ENCODE data around the gene TIMELESS. TPM values are rescaled to one million over a fixed set of nuclear protein-coding genes. Genes with fewer than 3 reads are reported as not detected.

The TIMELESS gene
- total and polyA plus RNA-seq, 2 experiments from 2014 or later, result 28.7 to 54.8 TPM

GRCh38 chr12:56366948-56367347 is 82.3 kb downstream of the TIMELESS start (continued):
- no peak for TF ChIP-seq REST (IDR thresholded peaks at IDR 0.05; ENCODE audit: unreplicated experiment)
- TF ChIP-seq POLR2AphosphoS5 (IDR thresholded peaks at IDR 0.05; ENCODE audit: low read depth), result no peak
- TF ChIP-seq CREB1 (CRISPR knock-in tag; IDR thresholded peaks at IDR 0.05; ENCODE audit: low read depth), result no peak
- TF ChIP-seq EZH2phosphoT487 (IDR thresholded peaks at IDR 0.05; ENCODE audit: unreplicated experiment), result no peak

Other genes with a start within 250 kb of the TIMELESS start
- 68.2 and 77.1 TPM in 2 replicates for gene RNF41, start 227.5 kb downstream of the TIMELESS start, total RNA-seq (2014; rRNA removed; shearing (Covaris generic))
- gene RNF41, start 227.5 kb downstream of the TIMELESS start, polyA plus RNA-seq (2016; fragmentation: Nextera tagmentation; extraction: Ambion mirVana), result 14.8 and 15.3 TPM in 2 replicates
- 25.5 and 31.6 TPM in 2 replicates for gene NABP2, start 225.1 kb downstream of the TIMELESS start, total RNA-seq (2014; rRNA removed; shearing (Covaris generic))
- 24.9 and 27.8 TPM in 2 replicates for gene NABP2, start 225.1 kb downstream of the TIMELESS start, polyA plus RNA-seq (2016; fragmentation: Nextera tagmentation; extraction: Ambion mirVana)
- 0.59 and 4.5 TPM in 2 replicates for gene SLC39A5, start 219.4 kb downstream of the TIMELESS start, total RNA-seq (2014; rRNA removed; shearing (Covaris generic))
- 0.29 and 0.63 TPM in 2 replicates for gene SLC39A5, start 219.4 kb downstream of the TIMELESS start, polyA plus RNA-seq (2016; fragmentation: Nextera tagmentation; extraction: Ambion mirVana)
- gene ANKRD52, start 191.0 kb downstream of the TIMELESS start, total RNA-seq (2014; rRNA removed; shearing (Covaris generic)), result 25.2 and 25.6 TPM in 2 replicates
- gene ANKRD52, start 191.0 kb downstream of the TIMELESS start, polyA plus RNA-seq (2016; fragmentation: Nextera tagmentation; extraction: Ambion mirVana), result 16.2 and 20.3 TPM in 2 replicates
- 15.2 and 17.8 TPM in 2 replicates for gene COQ10A, start 182.5 kb downstream of the TIMELESS start, total RNA-seq (2014; rRNA removed; shearing (Covaris generic))
- gene COQ10A, start 182.5 kb downstream of the TIMELESS start, polyA plus RNA-seq (2016; fragmentation: Nextera tagmentation; extraction: Ambion mirVana), result 12.0 and 12.8 TPM in 2 replicates
- gene CS, start 149.1 kb downstream of the TIMELESS start, total RNA-seq (2014; rRNA removed; shearing (Covaris generic)), result 163 and 166 TPM in 2 replicates
- 54.5 and 63.3 TPM in 2 replicates for gene CS, start 149.1 kb downstream of the TIMELESS start, polyA plus RNA-seq (2016; fragmentation: Nextera tagmentation; extraction: Ambion mirVana)
- gene CNPY2, start 133.4 kb downstream of the TIMELESS start, total RNA-seq (2014; rRNA removed; shearing (Covaris generic)), result 107 and 119 TPM in 2 replicates
- gene CNPY2, start 133.4 kb downstream of the TIMELESS start, polyA plus RNA-seq (2016; fragmentation: Nextera tagmentation; extraction: Ambion mirVana), result 316 and 317 TPM in 2 replicates
- gene PAN2, start 115.4 kb downstream of the TIMELESS start, total RNA-seq (2014; rRNA removed; shearing (Covaris generic)), result 27.2 and 35.7 TPM in 2 replicates
- gene PAN2, start 115.4 kb downstream of the TIMELESS start, polyA plus RNA-seq (2016; fragmentation: Nextera tagmentation; extraction: Ambion mirVana), result 9.1 and 11.5 TPM in 2 replicates
- gene IL23A, start 110.5 kb downstream of the TIMELESS start, total RNA-seq (2014; rRNA removed; shearing (Covaris generic)), result 2.5 and 3.2 TPM in 2 replicates
- 8.0 and 9.3 TPM in 2 replicates for gene IL23A, start 110.5 kb downstream of the TIMELESS start, polyA plus RNA-seq (2016; fragmentation: Nextera tagmentation; extraction: Ambion mirVana)
- 60.6 and 67.9 TPM in 2 replicates for gene STAT2, start 89.3 kb downstream of the TIMELESS start, total RNA-seq (2014; rRNA removed; shearing (Covaris generic))
- gene STAT2, start 89.3 kb downstream of the TIMELESS start, polyA plus RNA-seq (2016; fragmentation: Nextera tagmentation; extraction: Ambion mirVana), result 15.6 and 16.7 TPM in 2 replicates
- gene APOF, start 86.6 kb downstream of the TIMELESS start, total RNA-seq (2014; rRNA removed; shearing (Covaris generic)), result not detected in 2 replicates
- not detected in 2 replicates for gene APOF, start 86.6 kb downstream of the TIMELESS start, polyA plus RNA-seq (2016; fragmentation: Nextera tagmentation; extraction: Ambion mirVana)
- not detected in 2 replicates for gene MIP, start 5.2 kb upstream of the TIMELESS start, total RNA-seq (2014; rRNA removed; shearing (Covaris generic))
- gene MIP, start 5.2 kb upstream of the TIMELESS start, polyA plus RNA-seq (2016; fragmentation: Nextera tagmentation; extraction: Ambion mirVana), result 0.29 and 0.47 TPM in 2 replicates
- 2.6 and 3.1 TPM in 2 replicates for gene SPRYD4, start 19.2 kb upstream of the TIMELESS start, total RNA-seq (2014; rRNA removed; shearing (Covaris generic))
- 2.1 and 2.3 TPM in 2 replicates for gene SPRYD4, start 19.2 kb upstream of the TIMELESS start, polyA plus RNA-seq (2016; fragmentation: Nextera tagmentation; extraction: Ambion mirVana)
- gene GLS2, start 38.7 kb upstream of the TIMELESS start, total RNA-seq (2014; rRNA removed; shearing (Covaris generic)), result 24.5 and 31.6 TPM in 2 replicates
- 11.2 and 12.2 TPM in 2 replicates for gene GLS2, start 38.7 kb upstream of the TIMELESS start, polyA plus RNA-seq (2016; fragmentation: Nextera tagmentation; extraction: Ambion mirVana)
- 13.1 and 16.8 TPM in 2 replicates for gene RBMS2, start 72.4 kb upstream of the TIMELESS start, total RNA-seq (2014; rRNA removed; shearing (Covaris generic))
- gene RBMS2, start 72.4 kb upstream of the TIMELESS start, polyA plus RNA-seq (2016; fragmentation: Nextera tagmentation; extraction: Ambion mirVana), result 4.3 and 9.2 TPM in 2 replicates
- 89.6 and 109 TPM in 2 replicates for gene BAZ2A, start 180.9 kb upstream of the TIMELESS start, total RNA-seq (2014; rRNA removed; shearing (Covaris generic))
- 111 and 130 TPM in 2 replicates for gene BAZ2A, start 180.9 kb upstream of the TIMELESS start, polyA plus RNA-seq (2016; fragmentation: Nextera tagmentation; extraction: Ambion mirVana)
- gene ATP5F1B, start 196.6 kb upstream of the TIMELESS start, total RNA-seq (2014; rRNA removed; shearing (Covaris generic)), result 706 and 763 TPM in 2 replicates
- gene ATP5F1B, start 196.6 kb upstream of the TIMELESS start, polyA plus RNA-seq (2016; fragmentation: Nextera tagmentation; extraction: Ambion mirVana), result 956 and 1,001 TPM in 2 replicates
- gene PTGES3, start 238.9 kb upstream of the TIMELESS start, total RNA-seq (2014; rRNA removed; shearing (Covaris generic)), result 334 and 453 TPM in 2 replicates
- gene PTGES3, start 238.9 kb upstream of the TIMELESS start, polyA plus RNA-seq (2016; fragmentation: Nextera tagmentation; extraction: Ambion mirVana), result 391 and 442 TPM in 2 replicates

All from GM23338 (cell line).